Activated CD4-positive, alpha-beta T cell treated with anti-CD3 and anti-CD28 coated beads, Interleukin-10, Interleukin-2, amounts not matched to agents 100 ng/mL and 50 ng/mL, durations not matched to agents 16 hours and 8 hours (primary cell): ENCODE results near the gene PLD5.

Experiments used
- DNase-seq: peaks from one replicate; pipeline ENCODE4 v3.0.0-alpha.2; 2020

PLD5 gene

DNA sequence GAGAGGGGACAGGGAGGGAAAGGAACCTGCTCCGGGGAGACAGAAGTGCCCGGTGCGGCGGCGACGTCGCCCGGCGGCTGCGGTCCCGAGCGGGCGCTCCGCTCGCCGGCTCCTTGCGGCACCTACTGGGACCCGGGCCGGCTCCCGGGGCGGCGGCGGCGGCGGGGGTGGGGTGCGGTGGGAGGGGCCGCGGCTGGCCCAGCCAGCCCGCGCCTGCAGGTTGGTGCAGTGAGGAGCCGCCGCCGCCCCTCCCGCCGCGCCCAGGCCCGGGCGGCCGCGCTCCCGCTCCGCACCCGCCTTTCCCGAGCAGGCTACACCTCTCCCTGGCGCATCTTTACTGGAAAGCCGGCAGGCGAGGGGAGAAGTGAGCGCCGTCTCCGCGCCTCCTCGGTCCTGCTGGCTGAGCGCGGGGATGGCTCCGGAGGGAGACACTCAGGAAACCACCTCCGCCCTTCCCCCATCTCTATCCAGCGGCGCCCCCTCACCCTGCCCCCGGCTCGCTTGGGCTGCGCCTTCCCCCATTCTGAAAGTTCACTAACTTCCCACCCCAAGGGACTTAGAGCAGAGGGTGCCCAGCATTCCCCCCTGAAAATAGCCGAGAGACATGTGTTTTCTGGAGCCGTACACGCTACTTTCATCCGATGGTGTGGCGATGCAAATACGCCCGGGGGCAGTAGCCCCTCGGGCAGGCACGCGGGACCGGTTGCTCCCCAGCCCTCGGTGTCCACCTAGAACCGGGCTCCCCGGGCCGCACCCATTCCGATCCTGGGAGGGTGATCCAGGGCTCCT is at the start of gene PLD5:
Gene PLD5, minus strand, starts transcription at position 127 of the 789 bp plus-strand sequence.
- no peak for DNase-seq

DNA sequence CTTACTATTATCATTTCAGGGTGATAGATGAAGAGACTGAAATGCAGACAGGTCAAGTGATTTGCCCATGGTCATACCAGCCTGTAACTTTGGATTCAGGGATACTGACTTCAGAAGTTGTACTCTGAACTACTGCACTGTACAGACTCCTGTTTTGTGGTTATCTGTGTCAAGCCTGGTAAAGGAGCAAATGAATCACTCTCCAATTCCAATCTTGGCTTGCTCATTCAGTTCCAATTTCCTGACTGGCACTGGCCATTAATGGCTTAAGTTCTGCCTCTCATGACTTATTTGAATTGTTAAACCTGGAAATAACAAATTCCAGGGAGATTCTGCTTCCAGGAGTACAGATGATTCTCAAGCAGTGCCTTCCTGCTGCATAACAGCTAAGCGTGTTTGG is 45.4 kb upstream of the PLD5 start:
- DNase-seq: no peak

DNA sequence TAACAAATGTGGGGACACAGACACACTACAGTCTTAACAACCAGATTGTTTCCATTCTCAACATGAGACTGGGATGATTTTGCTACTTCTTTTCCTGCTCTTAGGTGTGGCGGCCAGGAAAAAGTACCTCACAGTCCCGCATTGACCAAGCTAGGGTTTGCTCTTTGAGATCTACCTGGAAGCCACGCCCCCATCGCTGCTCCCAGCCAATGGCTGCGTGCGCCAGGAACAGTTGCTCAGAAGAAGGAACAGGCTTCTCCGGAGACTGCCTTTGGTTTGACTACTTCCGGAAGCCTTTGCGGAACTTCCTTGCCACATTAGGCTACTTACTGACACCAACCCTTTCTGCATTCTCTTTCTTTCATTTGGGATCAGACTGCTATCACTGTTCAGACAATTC is 44.2 kb upstream of the PLD5 start:
- no peak for DNase-seq

DNA sequence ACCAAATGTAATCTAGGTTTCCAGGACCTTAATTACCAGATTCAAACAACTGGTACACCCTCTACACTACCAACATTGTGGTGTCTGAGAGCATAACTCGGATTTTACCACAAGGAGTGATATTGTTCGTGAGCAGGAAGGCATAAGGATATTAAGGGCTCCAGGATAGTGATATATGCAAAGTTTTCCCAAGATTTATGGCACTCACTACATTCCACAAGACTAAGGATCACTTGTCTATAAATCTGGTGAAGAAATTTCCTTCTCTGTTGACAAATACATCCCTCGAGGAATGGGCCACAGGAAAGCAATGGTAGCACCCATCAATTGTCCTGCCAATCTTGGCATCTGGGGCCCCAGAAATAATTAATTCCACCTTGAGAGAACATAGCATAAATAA is 43.1 kb upstream of the PLD5 start:
- DNase-seq: no peak

DNA sequence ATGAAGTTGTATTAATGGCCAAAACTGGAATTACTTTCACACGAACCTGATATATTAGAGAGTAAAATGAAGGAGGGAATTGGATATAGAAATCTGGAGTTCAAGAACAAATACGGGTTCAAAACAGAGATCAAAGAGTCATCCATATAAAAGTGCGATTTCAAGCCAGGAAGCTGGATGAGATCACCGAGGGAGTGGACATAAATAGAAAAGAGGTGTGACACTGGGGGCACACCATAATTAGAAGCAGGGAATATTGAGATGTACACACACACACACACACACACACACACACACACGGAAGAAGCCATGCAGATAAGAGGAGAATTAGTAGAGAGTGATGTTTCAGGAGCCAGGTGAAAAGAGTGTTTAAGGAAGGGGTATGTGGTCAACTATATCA is 32.3 kb upstream of the PLD5 start:
- no peak for DNase-seq

DNA sequence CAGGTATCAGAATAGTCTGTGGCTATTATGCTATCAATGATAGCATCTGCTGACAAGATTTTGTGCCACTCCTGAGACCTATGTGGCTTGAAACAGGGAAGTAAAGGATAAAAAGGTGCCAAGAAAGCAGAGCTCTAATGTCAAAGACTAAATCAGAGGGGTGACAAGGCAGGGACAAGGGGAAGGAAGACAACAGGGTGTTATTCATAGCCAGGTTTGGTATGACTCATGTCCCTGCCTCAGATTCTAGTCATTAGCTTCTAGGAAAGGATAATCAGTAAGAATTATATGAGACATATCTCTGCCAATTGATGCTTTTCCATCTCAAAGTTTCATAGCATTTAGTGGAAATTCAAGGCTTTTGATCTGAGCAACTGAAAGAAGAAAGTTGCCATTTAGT is 31.8 kb upstream of the PLD5 start:
- DNase-seq: peak; percentile 15

DNA sequence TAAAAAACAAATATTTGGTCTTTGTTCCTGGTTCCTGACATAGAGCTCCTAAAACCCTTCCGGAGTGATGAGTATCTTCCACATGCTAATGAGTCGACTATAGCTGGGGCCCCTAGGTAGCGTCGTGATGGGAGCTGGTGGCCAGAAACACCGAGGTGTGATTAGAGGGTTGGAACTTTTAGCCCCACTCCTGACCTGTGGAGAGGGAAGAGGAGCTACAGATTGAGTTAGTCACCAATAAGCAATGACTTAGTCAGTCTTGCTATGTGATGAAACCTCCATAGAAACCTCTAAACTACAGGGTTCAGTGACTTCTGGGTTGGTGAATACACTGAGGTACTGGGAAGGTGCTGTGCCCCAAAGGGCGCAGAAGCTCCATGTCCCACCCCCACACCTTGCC is 30.1 kb upstream of the PLD5 start:
- DNase-seq: no peak

DNA sequence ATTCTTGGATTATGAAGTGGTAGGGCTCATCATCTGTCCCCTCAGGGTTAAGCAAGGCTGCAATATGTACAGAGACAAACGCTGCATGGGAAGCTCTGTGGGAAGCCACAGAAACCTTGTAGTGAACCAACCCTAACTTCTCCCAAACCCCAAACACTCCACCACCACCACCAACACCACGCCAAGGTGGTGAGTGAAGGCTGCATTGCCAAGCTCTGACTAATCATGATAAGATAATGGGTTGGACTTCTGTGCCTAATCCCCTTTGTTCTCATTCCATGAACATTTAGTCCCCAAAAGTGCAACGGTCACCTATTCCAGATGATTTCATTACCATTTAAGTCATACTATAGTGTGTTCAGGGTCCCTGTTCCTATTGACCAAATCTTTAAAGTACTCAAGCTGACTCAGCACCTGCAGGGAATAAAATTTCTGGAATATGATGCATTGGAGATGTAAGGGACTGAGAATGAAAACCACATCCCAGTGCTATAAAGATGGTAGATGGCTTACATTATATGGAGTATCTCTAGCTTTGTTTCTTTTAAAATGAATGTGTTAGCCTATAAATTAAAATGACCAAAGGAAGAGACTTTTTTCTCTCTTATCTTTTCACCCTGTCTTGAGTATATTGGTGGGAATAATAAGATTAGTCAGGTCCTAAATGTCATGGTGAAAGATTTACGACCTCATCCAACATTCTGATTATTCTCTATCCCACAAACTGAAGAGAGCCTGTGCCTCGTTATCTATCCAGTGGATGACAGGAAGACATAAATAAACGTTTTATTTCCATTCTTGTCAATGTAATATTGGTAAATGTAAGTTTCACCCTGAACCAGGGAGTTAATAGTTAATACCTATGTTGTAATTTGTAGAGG is 22.6 kb upstream of the PLD5 start:
- DNase-seq: no peak

DNA sequence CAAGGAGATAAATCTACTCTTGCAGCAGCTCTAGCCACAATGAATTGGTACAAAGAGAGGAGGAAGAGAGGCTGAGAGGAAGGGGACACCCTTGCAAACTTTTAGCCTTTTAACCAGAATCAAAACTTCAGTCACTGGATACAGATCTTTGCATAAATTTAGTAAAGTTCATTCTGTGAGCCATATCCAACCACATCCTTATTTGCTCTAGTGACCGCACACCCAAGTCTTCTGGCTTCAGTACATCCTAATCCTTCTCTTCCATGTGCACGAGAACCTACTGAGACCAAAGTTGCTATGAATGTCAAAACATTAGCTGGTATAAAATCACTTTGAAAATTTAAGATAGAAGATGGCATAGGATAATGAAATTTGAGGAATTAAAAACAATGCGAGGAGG is 21.9 kb upstream of the PLD5 start:
- no peak for DNase-seq

DNA sequence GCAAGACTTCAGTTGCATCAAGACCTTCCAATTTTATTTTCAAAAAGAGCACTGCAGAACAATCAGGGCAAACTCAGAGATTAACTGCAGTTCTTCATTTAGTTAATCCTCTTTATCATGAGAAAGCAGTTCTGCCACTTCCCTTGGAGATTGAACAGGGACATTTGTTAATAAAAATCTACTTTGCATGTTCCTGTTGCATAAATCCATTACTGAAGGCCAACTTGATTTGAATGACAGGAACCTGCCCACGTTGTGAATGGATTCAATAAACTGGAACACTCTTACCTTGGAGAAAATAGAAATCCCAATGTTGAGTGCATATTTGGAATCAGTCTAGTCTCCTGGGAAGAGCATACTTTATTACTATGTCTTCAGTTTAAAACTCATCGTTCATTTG is 19.6 kb upstream of the PLD5 start:
- no peak for DNase-seq

DNA sequence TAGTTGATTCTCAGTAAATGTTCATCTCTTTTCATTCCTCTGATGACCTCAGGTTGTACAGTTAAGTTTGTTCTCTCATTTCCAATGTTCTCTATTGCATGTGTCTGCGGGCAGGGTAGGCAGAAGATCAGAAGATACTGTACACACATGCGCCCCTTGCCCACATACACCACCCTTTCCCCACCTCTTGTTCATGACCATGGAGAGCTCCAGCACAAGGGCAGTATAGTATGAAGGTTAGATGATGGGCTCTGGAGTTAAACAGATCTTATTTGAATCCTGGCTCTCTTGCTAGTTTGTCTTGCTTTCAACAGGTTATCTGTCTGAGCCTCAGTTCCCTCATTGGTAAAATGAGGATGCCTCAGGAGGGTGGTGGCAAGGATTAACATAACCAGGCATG is 17.8 kb upstream of the PLD5 start:
- DNase-seq: no peak

DNA sequence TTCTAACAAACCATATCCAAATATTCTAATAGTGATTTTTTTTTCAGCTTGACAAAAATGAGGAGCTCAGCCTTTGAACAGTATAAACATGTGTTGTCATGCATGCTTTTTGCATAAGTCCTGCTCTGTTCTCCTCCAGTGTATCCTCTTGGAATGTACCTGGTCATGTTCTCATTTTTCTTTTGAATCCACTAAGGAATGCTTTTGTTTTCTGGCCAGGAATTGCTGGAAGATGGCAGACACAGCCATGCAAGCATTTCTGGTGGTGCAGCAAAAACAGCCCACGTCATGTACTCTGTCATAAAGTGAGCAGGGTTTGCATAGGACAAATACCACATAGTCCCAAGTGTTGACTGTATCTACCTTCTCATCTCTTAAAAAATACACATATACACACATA is 11.5 kb upstream of the PLD5 start:
- DNase-seq: no peak

DNA sequence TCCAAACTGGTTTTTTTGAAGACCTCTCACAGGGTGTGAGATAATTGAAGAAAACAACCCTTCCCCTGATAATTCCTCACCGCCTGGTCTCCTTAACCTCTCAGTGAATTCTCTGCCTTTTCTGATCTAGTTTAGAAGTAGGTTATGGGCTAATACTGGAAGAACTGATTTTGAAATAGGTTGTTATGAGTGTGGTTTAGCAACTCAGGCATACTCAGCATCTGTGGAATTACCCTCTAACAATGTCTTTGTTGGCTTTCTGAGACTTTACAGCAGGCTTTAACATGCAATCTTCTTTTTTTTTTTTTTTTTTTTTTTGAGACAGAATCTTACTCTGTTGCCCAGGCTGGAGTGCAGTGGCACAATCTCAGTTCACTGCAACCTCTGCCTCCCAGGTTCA is 10.3 kb upstream of the PLD5 start:
- no peak for DNase-seq

DNA sequence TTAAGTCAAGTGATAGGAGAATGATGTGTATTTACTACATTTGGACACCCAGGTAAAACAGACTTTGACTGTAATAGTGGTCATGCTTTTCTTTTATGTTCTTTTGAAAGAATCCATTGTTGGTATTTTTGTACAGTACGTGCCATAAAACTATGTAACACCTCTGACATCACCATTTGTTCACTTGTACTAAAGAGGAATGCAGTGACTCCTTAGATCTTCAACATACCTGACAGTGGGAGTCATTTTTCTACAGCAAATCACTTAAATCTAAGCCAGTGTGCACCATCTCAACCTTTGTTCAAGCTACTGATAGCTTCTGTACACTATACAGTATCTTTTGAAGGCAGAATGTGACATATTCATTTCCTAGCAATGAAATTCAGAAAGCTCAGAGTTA is 6.3 kb upstream of the PLD5 start:
- no peak for DNase-seq

DNA sequence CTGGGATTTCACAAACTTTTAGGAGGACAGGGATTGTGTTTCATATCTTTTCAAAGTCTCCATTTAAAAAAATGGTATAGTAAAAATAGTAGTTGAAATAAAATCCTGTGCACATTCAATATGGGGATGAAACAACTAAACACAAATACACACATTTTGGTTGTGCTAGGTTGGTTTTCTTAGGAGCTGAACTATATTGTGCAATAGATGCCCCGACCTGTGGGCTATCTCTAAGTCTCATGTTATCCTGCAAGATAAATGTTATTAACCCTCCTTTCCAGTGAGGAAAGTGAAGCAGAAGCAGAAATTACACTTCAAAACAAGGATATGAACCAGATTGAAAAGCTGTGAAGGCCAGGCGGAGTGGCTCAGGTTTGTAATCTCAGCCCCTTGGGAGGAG is 1.3 kb upstream of the PLD5 start:
- no peak for DNase-seq

DNA sequence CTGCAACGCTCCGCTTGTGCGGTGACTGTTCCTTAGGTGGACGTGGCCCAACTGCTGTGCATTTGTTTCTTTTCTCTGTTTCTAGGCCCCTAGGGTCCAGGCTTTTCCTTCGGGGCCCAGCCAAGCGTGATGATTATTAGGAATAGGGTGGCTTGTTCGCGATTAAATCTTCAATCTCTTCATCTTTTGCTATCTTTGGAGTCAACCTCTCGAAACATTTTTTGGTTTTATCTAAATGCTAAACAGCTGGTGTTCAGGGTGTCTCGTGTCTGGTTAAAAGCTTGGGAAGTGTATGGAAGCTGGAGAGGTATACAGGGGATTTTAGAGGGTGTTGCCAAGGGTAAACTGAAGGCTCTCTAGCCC is 844 bp upstream of the PLD5 start:
- DNase-seq: no peak

DNA sequence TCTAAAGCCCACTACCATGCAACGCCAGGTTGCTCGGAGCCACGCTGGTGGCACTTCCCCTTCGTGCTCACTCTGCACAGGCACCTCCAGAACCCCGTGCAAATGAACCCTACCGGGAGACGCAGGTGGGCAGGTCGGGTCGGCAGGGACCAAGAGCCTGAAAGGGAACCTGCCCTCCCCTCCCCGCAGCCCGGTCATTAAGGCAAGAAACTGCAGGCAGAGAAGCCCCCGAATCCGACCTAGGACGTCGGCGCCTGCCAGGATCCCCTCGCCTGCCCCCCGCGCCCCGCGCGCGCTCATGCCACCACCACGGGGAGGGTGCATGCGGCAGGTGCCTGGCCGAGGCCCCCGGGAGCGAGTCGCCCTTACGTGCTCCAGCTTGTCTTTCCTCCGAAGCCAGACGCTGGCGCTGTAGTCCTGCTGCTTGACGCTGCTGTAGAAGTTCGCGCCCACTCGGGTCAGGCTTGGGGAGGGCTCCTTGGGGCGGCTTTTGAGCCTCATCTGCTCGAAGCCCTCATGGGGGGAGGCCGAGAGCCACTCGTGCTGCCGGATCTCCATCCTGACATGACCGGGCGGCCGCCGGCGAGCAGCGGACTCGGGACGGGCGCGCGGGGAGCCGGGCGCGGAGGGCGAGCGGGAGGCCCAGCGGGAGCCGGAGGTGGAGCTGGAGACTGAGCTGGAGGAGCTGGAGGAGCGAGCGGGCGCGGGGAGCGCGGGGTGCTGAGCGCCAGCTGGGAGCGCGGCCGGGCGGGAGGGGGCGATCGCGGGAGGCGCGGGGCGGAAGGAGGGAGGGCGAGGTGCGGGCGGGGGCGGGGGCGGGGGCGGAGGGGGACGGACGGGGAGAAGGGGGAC is 552 bp downstream of the PLD5 start:
- DNase-seq: peak; percentile 2

DNA sequence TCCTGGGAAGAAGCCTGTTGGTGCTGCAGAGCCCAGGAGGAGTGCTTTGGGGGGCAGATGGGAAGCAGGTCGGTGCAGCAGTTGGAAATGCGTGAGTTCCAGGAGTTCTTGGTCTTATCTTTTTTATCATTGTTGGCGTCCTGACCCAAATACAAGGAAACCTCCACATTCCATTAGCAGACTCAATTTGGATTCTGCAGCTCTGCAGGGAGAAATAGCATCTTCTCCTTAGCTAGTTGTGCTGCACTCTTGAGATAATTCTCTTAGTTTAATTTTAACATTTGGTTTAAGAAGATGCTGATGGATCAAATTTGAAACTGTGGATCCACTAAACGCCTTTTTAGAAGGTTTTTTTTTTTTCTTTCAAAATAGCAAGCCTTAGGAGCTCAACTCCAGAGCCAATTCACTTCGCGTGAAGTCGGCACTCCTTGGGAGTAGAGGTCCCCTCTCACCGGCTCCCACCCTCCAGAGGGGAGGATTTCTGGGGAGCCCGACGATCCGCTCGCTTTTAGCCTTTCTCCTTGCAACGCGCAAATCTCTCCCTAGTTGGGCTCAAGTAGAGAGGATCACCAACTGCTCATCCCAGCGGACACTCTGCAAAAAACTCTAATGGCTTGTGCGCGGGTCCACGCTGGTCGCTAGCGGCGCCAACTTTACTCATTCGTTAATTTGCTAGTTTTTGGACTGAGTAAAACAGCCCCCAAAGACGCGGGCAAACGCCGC is 1.3 kb downstream of the PLD5 start:
- no peak for DNase-seq

DNA sequence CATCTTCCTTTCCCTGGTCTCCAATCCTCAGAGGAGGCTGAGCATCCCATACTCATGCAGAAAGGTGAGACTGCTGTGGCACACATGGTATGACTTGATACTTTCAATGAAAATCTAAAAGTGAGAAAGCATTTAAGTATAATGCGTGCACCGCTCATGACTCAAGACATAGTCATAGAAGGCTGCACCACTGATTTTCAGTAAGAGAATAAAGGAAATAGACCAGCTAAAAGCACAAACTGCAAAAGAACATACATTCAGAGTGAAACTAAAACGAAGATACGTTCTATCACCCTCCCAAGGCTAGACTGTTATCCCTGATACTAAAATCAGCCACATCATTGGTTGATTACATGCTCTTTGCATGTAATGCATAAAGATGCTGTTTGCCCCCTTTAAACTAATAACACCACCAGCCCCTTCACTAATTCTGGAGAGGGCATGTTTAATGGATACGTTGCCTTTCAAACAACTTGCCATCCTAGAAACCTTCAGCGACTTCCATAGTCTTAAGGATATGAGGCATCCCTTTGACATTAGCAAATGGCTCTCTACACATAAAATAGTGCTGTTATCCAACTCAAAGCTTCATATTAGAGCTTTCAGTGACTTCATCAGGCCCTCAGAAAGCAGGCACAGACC is 2.1 kb downstream of the PLD5 start:
- peak; percentile 56 for DNase-seq

DNA sequence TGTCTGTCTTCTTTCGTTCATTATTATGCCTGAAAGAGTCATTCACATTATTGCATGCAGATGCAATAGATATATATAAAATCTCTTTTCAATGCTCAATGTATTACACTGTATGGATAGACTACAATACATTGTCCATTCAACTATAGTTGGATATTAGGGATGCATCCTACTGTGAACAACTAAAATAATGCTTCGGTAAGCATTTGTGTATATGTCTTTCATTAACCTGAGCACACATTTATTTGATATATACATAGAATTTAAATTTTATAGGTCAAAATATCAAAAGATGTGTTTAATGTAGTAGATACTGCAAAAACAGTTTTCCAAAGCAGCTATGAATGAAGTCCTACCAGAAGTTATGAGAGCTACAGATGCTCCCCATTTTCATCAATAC is 8.9 kb downstream of the PLD5 start:
- no peak for DNase-seq

DNA sequence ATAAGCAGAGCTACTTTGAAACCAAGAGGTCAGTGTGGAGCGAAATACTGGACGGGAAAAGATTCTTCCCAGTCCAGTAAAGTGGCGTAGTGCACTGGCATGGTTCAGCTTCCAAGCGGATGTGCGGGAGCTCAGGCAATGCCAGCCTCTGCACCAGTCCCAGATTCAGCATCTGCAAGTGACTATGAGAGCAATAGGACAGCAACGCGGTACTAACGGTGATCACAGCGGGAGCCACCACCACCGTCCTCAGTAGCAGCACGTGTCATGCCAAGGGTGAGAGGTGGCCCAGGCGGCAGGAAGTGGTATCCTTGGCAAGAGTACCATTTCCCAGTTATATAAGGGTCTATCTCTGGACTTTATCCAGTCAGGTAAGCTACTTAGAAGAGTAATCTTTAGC is 17.8 kb downstream of the PLD5 start:
- no peak for DNase-seq

DNA sequence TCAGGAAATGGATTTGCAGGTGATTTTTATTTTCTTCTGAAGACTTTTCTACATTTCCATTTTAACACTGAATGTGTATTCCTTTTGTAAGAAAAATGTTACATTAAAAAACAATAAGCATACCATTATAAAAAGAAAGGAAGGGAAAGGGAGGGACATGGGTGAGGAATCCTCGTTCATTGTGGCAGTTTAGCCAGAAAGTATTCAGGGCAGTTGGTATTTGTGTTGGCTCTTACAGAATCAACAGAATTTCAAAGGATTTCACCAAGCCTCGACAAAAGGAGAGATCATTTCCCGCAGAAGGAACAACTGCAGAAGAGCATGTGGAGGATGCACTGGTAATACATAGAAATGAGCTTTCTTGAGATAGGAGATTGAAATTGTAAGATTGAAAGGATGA is 35.0 kb downstream of the PLD5 start:
- no peak for DNase-seq
